ENCODE data around the gene DOHH. TPM values are rescaled to one million over a fixed set of nuclear protein-coding genes. Genes with fewer than 3 reads are reported as not detected.
"Not testable (repeated sequence)": the region's sequence is repeated elsewhere in the genome, so short reads cannot be mapped to it uniquely, and the experiment has no call there.

DOHH gene
- polyA plus RNA-seq, 1 donor from 2014 or later, result 16.3 TPM

DNA sequence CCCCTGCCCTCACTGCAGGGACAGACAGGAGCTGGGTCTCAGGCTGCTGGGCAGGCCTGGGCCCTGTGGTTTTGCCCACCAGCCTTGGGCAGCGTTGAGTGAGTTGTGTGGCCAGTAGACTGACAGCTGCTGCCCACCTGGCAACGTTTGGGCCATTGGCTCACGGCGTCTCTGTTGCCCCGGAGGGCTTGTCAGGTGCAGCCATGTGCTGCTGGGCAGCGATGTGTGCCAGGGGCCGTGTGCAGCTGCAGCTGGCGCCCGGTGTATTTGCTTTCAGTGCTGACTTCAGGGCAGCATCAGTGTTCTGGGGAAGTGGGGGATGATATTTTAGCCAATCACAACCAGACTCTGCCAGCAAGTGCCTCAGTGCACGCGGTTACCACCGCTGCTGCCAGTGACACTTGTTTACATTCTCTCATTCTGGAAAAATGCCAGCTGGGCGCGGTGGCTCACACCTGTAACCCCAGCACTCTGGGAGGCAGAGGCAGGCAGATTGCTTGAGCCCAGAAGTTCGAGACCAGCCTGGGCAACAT, 16.3 kb upstream of the DOHH start:
- no peaks in the 10 kb centered on the region for H3K27me3 Mint-ChIP-seq
- peaks cover 3% of the 10 kb centered on the region for H3K36me3 Mint-ChIP-seq
- H3K4me3 Mint-ChIP-seq, result peak overlapping the region in 3 of 4 donors; percentile 49 to 83 (median 69)
- peak overlapping the region; percentile 95 to 99 (median 96) for H3K27ac Mint-ChIP-seq
- H3K9me3 Mint-ChIP-seq, result no peaks in the 10 kb centered on the region
- peaks cover 10 to 34% (median 24%) of the 10 kb centered on the region in 3 donors for H3K4me1 Mint-ChIP-seq

DNA sequence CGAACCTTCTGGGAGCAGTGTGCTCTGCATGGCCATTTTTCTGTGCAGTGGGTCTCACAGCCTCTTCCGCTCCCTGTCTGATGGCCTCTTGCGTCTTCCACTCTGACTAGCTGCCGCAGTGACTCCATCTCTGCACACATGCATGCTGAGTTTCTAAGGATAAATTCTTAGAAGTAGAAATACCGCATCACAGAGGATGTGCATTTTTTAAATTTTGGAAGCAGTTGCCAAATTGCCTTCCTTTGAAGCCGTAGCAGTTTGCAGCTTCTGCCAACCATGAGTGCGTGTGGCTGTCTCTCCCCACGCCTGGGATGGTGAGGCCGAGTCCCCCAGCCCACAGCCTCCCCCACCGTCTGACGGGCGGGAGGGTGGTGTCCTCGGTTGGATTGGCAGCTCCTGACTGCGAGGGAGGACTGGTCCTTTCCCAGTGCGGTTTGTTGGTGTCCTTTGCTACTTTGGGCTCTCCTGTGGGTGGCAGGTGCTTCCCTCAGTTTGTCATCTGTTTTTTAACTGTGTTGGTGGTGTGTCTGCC, 15.5 kb upstream of the DOHH start:
- Mint-ChIP-seq H3K9me3 (no peaks in the 10 kb centered on the region), H3K4me1 (peaks cover 10 to 31% (median 21%) of the 10 kb centered on the region in 3 donors), H3K4me3 (peak overlapping the region in 2 of 4 donors; percentile 69 to 70), H3K27me3 (no peaks in the 10 kb centered on the region), H3K27ac (peak overlapping the region in 2 of 3 donors; percentile 88 to 99), H3K36me3 (peaks cover 2% of the 10 kb centered on the region)

- no peaks in the 10 kb centered on the region for H3K27me3 Mint-ChIP-seq
- no peak overlapping the region for H3K4me3 Mint-ChIP-seq
- no peaks in the 10 kb centered on the region for H3K9me3 Mint-ChIP-seq
- peak overlapping the region in 1 of 3 donors; percentile 71 for H3K27ac Mint-ChIP-seq
- peaks cover 10 to 32% (median 24%) of the 10 kb centered on the region in 3 donors for H3K4me1 Mint-ChIP-seq
- H3K36me3 Mint-ChIP-seq, result no peaks in the 10 kb centered on the region
Observed at GRCh38 chr19:3514930-3515329, 14.5 kb upstream of the DOHH start.

DNA sequence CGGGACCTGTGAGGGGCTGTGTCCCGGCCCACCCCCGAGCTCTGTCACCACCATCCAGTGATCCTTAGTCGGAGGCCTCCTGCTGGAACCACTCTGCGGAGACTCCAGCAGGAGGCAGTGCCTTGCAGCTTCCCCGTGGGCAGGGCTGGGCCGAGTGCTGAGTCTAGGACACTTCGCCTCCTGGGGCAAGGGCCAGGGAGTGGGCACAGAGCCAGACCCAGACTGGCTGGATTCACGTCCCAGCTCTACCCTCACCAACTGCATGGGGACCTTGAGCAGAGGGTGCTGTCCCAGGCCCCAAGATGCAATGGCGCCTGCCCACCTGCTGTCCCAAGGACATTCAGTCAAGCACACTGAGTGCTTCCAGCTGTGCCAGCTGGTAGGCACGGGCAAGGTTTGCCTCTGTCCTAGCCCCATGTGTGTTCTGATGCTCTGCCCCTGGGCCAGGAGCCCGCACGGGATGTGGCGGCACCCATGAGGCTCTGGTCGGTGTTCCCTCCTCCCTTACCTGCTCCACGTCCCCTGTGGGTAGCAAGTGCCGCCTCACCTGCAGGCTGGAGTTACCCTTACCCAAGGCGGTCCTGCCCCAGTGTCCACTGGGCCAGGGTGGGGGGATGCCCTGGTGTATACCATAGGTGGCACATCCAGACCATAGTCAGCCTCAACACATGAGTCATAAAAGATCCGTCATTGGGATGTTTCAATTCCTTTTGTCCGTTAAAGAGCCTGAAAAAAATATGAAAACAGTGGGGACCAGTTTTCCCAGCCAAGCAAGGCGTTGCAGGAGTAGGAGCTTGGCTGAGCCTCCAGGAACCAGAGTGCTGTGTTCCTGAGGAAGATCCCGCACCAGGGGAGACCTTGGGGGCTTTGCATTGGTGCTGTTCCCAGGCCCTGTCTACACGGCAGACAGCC, 13.0 kb upstream of the DOHH start:
- peak overlapping the region in 1 of 3 donors; percentile 48 for H3K27ac Mint-ChIP-seq

GRCh38 chr19:3512562-3513228, 12.2 kb upstream of the DOHH start:
- H3K4me3 Mint-ChIP-seq, result peak overlapping the region in 1 of 4 donors; percentile 12
- no peaks in the 10 kb centered on the region for H3K9me3 Mint-ChIP-seq
- H3K27me3 Mint-ChIP-seq, result no peaks in the 10 kb centered on the region
- H3K4me1 Mint-ChIP-seq, result peaks cover 21 to 38% (median 24%) of the 10 kb centered on the region in 3 donors
- H3K27ac Mint-ChIP-seq, result no peak overlapping the region
- no peaks in the 10 kb centered on the region for H3K36me3 Mint-ChIP-seq

More for the DNA sequence above, 13.0 kb upstream of the DOHH start:
- Mint-ChIP-seq H3K27me3 (no peaks in the 10 kb centered on the region), H3K4me1 (peaks cover 18 to 39% (median 23%) of the 10 kb centered on the region in 3 donors), H3K4me3 (peak overlapping the region in 2 of 4 donors; percentile 17 to 53), H3K36me3 (no peaks in the 10 kb centered on the region), H3K9me3 (no peaks in the 10 kb centered on the region)

GRCh38 chr19:3511506-3512251, 11.2 kb upstream of the DOHH start:
- H3K4me1 Mint-ChIP-seq, result peaks cover 16 to 36% (median 25%) of the 10 kb centered on the region in 3 donors
- peak overlapping the region in 3 of 4 donors; percentile 5 to 88 (median 22) for H3K4me3 Mint-ChIP-seq
- no peaks in the 10 kb centered on the region for H3K36me3 Mint-ChIP-seq
- no peaks in the 10 kb centered on the region for H3K27me3 Mint-ChIP-seq
- no peaks in the 10 kb centered on the region for H3K9me3 Mint-ChIP-seq
- no peak overlapping the region for H3K27ac Mint-ChIP-seq

DNA sequence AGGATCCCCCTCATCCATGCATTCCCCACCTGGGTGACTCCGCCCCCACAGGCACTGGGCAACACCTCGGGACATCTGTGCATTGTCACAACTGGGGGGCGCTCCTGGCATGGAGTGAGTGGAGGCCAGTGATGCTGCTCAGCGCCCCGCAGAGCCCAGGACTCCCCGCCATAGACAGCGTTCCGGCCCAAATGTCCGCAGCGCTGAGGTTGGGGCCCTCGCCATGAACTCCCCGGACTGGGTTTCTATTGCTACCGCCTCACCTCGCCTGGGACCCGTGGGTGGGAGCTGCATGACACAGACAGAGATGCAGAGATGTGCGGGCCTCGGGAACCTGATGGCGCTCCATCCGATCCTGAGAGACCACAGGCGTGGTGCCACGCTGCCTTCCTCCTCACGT, 10.3 kb upstream of the DOHH start:
- Mint-ChIP-seq H3K36me3 (no peaks in the 10 kb centered on the region), H3K27me3 (no peaks in the 10 kb centered on the region), H3K4me3 (peak overlapping the region in 1 of 4 donors; percentile 88), H3K4me1 (peaks cover 13 to 29% (median 17%) of the 10 kb centered on the region in 3 donors), H3K9me3 (no peaks in the 10 kb centered on the region), H3K27ac (no peak overlapping the region)

GRCh38 chr19:3509566-3509989, 9.1 kb upstream of the DOHH start:
- H3K9me3 Mint-ChIP-seq, result no peaks in the 10 kb centered on the region
- no peaks in the 10 kb centered on the region for H3K27me3 Mint-ChIP-seq
- no peaks in the 10 kb centered on the region for H3K36me3 Mint-ChIP-seq
- H3K4me3 Mint-ChIP-seq, result peak overlapping the region in 3 of 4 donors; percentile 65 to 88 (median 88)
- peak overlapping the region; percentile 47 to 91 (median 87) for H3K27ac Mint-ChIP-seq
- peaks cover 15 to 33% (median 16%) of the 10 kb centered on the region in 3 donors for H3K4me1 Mint-ChIP-seq

DNA sequence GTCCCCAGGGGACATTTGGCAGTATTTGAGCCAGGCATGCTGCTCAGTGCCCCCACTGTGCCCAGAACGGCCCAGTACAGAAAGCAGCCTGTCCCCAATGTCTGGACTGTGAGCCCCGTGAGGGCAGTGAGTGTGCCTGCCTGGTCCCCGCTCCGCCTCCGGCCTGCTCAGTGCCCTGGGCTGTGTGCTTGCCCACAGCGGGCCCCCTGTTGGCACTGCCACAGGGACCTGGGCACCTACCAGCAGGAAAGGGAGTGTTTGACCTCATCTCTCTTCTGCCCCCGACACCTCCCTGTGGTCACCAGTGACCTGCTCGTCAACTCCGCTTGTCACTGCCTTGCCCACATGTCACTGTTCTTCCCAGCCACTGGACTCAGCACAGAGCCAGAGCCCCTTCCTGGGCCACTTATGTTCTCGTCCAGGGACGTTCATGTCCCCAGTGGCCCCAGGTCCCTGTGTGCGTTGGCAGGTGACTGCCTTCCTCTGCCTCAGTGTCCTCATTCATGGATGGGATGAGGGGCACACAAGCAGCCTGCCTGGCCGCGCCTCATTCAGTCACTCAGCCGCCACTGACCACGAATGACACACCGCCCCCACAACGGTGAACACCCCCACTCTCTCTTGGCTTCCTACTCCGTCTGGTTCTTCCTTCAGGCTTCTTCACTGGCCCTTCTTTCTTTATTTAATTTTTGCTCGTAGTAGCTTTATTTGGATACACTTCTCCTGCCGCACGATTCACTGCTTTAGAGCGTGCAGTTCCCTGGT, 8.5 kb upstream of the DOHH start:
- H3K4me1 Mint-ChIP-seq, result peaks cover 15 to 30% (median 16%) of the 10 kb centered on the region in 3 donors
- H3K4me3 Mint-ChIP-seq, result peak overlapping the region; percentile 68 to 88 (median 88)
- H3K27ac Mint-ChIP-seq, result peak overlapping the region; percentile 47 to 91 (median 87)
- H3K27me3 Mint-ChIP-seq, result no peaks in the 10 kb centered on the region
- no peaks in the 10 kb centered on the region for H3K9me3 Mint-ChIP-seq
- H3K36me3 Mint-ChIP-seq, result no peaks in the 10 kb centered on the region

GRCh38 chr19:3508121-3508661, 7.7 kb upstream of the DOHH start:
- H3K27me3 Mint-ChIP-seq, H3K9me3 Mint-ChIP-seq, H3K36me3 Mint-ChIP-seq, H3K27ac Mint-ChIP-seq: not testable (repeated sequence)
- peaks cover 13 to 26% (median 15%) of the 10 kb centered on the region in 3 donors for H3K4me1 Mint-ChIP-seq
- peak overlapping the region; percentile 68 to 88 (median 78) for H3K4me3 Mint-ChIP-seq

GRCh38 chr19:3507371-3508120, 7.1 kb upstream of the DOHH start:
- Mint-ChIP-seq H3K27ac (peak overlapping the region in 2 of 3 donors; percentile 47 to 71), H3K36me3 (no peaks in the 10 kb centered on the region), H3K4me1 (peaks cover 13 to 26% (median 15%) of the 10 kb centered on the region in 3 donors), H3K4me3 (peak overlapping the region; percentile 87 to 95 (median 93)), H3K27me3 (no peaks in the 10 kb centered on the region), H3K9me3 (no peaks in the 10 kb centered on the region)

GRCh38 chr19:3506384-3507340, 6.2 kb upstream of the DOHH start:
- Mint-ChIP-seq H3K36me3 (no peaks in the 10 kb centered on the region), H3K9me3 (no peaks in the 10 kb centered on the region)

More at GRCh38 chr19:3506384-3507340, 6.2 kb upstream of the DOHH start:
- Mint-ChIP-seq H3K27me3 (no peaks in the 10 kb centered on the region), H3K27ac (peak overlapping the region; percentile 46 to 71 (median 47)), H3K4me3 (peak overlapping the region; percentile 87 to 95 (median 93)), H3K4me1 (peaks cover 13 to 24% (median 15%) of the 10 kb centered on the region in 3 donors)
